ENCODE results near the gene CYLD. TPM values are rescaled to one million over a fixed set of nuclear protein-coding genes. Genes with fewer than 3 reads are reported as not detected.

CYLD gene
- polyA plus RNA-seq, 1 donor (not counting 4 experiments of a cell fraction or from before 2014, with no cell fraction given) = 24.7 TPM

GRCh38 chr16:50816901-50817555 is 75.1 kb downstream of the CYLD start:
- Histone ChIP-seq H3K79me2 (ENCODE audit: control insufficient read depth, insufficient read depth, low read length) (no peaks in the 10 kb centered on the region), H3K4me2 (ENCODE audit: control insufficient read depth, extremely low read depth, insufficient read depth, low read depth, low read length) (no peak overlapping the region), H4K20me1 (ENCODE audit: control insufficient read depth, extremely low read depth, insufficient read depth, low read length) (no peaks in the 10 kb centered on the region), H3K27me3 (ENCODE audit: control insufficient read depth, extremely low read depth, insufficient read depth, low read length) (no peaks in the 10 kb centered on the region), H3K9me3 (ENCODE audit: control insufficient read depth, low read depth, low read length) (no peaks in the 10 kb centered on the region), H2AFZ (ENCODE audit: control insufficient read depth, low read length) (no peak overlapping the region), H3K9ac (ENCODE audit: control insufficient read depth, extremely low read depth, insufficient read depth, low read length) (no peak overlapping the region), H3K4me1 (ENCODE audit: control insufficient read depth, extremely low read depth, insufficient read depth, low read length) (no peaks in the 10 kb centered on the region), H3K4me3 (ENCODE audit: control insufficient read depth in 2 of 3, extremely low read depth in 1 of 3, insufficient read depth in 2 of 3, low read depth in 1 of 3, low read length in 3 of 3) (no peak overlapping the region), H3K9me1 (ENCODE audit: control insufficient read depth, extremely low read depth, insufficient read depth, low read length) (no peaks in the 10 kb centered on the region), H3K36me3 (ENCODE audit: control insufficient read depth in 2 of 2, extremely low read depth in 1 of 2, insufficient read depth in 2 of 2, low read length in 2 of 2) (no peaks in the 10 kb centered on the region), H3K27ac (ENCODE audit: control insufficient read depth, insufficient read depth, low read length) (no peak overlapping the region)
- no peak for DNase-seq (ENCODE audit: low read depth, low spot score)
- no peak for TF ChIP-seq CTCF (optimal IDR thresholded peaks at IDR 0.05 in 1 of 3, IDR thresholded peaks at IDR 0.05 in 1 of 3, conservative IDR thresholded peaks at IDR 0.05 in 1 of 3; ENCODE audit: extremely low read depth in 1 of 3, insufficient read depth in 2 of 3, low read length in 3 of 3)
- no peak for TF ChIP-seq EZH2 (IDR thresholded peaks at IDR 0.05; ENCODE audit: low read length)
- dilution Hi-C loops (cut with MboI; ENCODE audit: extremely low pct_ligation_motif_present, low sequenced_read_pairs) = no loop called here
- no peak for FAIRE-seq

GRCh38 chr16:50818380-50818779 is 76.5 kb downstream of the CYLD start:
- Histone ChIP-seq H3K4me3 (ENCODE audit: control insufficient read depth in 2 of 3, extremely low read depth in 1 of 3, insufficient read depth in 2 of 3, low read depth in 1 of 3, low read length in 3 of 3) (no peak overlapping the region), H3K27me3 (ENCODE audit: control insufficient read depth, extremely low read depth, insufficient read depth, low read length) (no peaks in the 10 kb centered on the region), H3K27ac (ENCODE audit: control insufficient read depth, insufficient read depth, low read length) (no peak overlapping the region), H4K20me1 (ENCODE audit: control insufficient read depth, extremely low read depth, insufficient read depth, low read length) (no peaks in the 10 kb centered on the region), H2AFZ (ENCODE audit: control insufficient read depth, low read length) (no peak overlapping the region), H3K4me2 (ENCODE audit: control insufficient read depth, extremely low read depth, insufficient read depth, low read depth, low read length) (no peak overlapping the region), H3K9me1 (ENCODE audit: control insufficient read depth, extremely low read depth, insufficient read depth, low read length) (no peaks in the 10 kb centered on the region), H3K36me3 (ENCODE audit: control insufficient read depth in 2 of 2, extremely low read depth in 1 of 2, insufficient read depth in 2 of 2, low read length in 2 of 2) (no peaks in the 10 kb centered on the region), H3K9me3 (ENCODE audit: control insufficient read depth, low read depth, low read length) (no peaks in the 10 kb centered on the region), H3K79me2 (ENCODE audit: control insufficient read depth, insufficient read depth, low read length) (no peaks in the 10 kb centered on the region), H3K9ac (ENCODE audit: control insufficient read depth, extremely low read depth, insufficient read depth, low read length) (no peak overlapping the region), H3K4me1 (ENCODE audit: control insufficient read depth, extremely low read depth, insufficient read depth, low read length) (no peaks in the 10 kb centered on the region)
- TF ChIP-seq EZH2 (IDR thresholded peaks at IDR 0.05; ENCODE audit: low read length) = no peak
- no peak for TF ChIP-seq CTCF (optimal IDR thresholded peaks at IDR 0.05 in 1 of 3, IDR thresholded peaks at IDR 0.05 in 1 of 3, conservative IDR thresholded peaks at IDR 0.05 in 1 of 3; ENCODE audit: extremely low read depth in 1 of 3, insufficient read depth in 2 of 3, low read length in 3 of 3)
- FAIRE-seq (no peak), DNase-seq (ENCODE audit: low read depth, low spot score) (no peak)
- dilution Hi-C loops (cut with MboI; ENCODE audit: extremely low pct_ligation_motif_present, low sequenced_read_pairs) = no loop called here
